Activated T-helper 2 cell treated with anti-CD3 and anti-CD28 coated beads, Interferon-gamma antibody, Interleukin-2, Interleukin-4, amounts not matched to agents 10 μg/mL and 5 μg/mL and 100 μg/mL, durations not matched to agents 14 hours and 24 hours and 36 hours (primary cell): ENCODE measurements around the gene FHOD1. TPM values are rescaled to one million over a fixed set of nuclear protein-coding genes. Genes with fewer than 3 reads are reported as not detected.
A peak's percentile ranks its signal among the peaks of the same experiment; 100 is the strongest.

Source experiments
- DNase-seq: peaks from one replicate; pipeline ENCODE4 v3.0.0; 2021; ENCODE audit warnings: low spot score
- H3K27ac Mint-ChIP-seq: one replicate; pipeline ENCODE4 v1.8.0; 2021; ENCODE audit warnings: mixed read lengths
- H3K27me3 Mint-ChIP-seq: one replicate; pipeline ENCODE4 v1.8.0; 2021; ENCODE audit warnings: low read depth, mixed read lengths
- H3K36me3 Mint-ChIP-seq: one replicate; pipeline ENCODE4 v1.8.0; 2021; ENCODE audit warnings: low read depth, mixed read lengths
- H3K4me1 Mint-ChIP-seq: one replicate; pipeline ENCODE4 v1.8.0; 2021; ENCODE audit warnings: low read depth, mixed read lengths
- H3K4me3 Mint-ChIP-seq: one replicate; pipeline ENCODE4 v1.8.0; 2021; ENCODE audit warnings: low read depth, mild to moderate bottlenecking, moderate library complexity, mixed read lengths
- H3K9me3 Mint-ChIP-seq: one replicate; pipeline ENCODE4 v1.8.0; 2021; ENCODE audit warnings: mixed read lengths
- intact Hi-C: fragments of 100-400 bp; cut with micrococcal nuclease; formaldehyde crosslinking; loops from one replicate; pipeline ENCODE4 v1.15.1; 2023
- total RNA-seq: library from RNA; stranded (reverse); gene quantifications from 2 replicates; pipeline ENCODE4 v1.2.3, GENCODE V29; 2022

Gene FHOD1
- total RNA-seq, 1 donor from 2014 or later, result 141 TPM

DNA sequence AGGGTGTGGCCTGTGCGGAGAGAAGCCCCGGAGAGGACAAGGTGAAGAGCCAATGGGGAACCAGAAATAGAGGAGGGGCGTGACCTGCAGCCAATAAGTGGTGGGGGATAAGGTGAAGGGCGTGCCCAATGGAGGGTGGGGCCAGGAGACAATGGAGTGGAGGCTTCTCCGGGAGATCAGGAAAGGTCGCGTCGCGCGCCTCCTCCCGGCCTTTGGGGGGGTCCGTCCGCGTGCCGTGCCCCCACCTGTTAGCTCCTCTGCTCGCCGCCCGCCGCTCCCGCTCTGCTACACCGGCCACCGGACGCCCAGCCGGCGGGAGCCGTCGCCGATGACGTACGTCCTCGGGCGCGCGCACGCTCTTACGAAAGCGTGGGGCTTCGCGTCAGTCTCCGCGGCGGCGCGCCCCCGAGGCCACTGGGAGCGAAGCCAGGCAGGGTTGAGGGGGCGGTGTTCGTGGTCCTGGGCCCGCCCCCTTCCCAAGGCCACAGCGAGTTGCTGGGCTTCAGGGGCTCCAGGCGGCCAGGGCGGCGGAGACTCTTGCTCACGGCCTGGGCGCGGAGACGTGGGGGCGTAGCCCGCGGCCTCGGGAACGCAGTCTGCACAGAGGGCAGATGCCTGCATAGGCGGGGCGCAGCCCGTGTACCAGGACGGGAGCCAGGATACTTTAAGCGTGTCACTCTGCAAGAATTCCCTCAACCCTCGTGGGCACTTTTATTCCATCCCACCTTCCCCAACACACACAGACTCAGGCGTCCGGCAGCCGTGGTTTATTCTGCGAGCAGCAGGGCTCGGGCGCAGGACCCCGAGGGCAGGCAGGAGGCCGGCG lies 63.4 kb downstream of the FHOD1 start, which contains the start of gene MATCAP1:
Gene MATCAP1 (minus strand): TSS at position 337 of the 826 bp plus-strand sequence. CDS start 3,353 bp downstream, outside the sequence.
- Mint-ChIP-seq H3K36me3 (peaks cover 2% of the 10 kb centered on the region), H3K4me1 (peaks cover 12% of the 10 kb centered on the region), H3K27ac (no peak within 1 kb of the TSS), H3K27me3 (peaks cover 7% of the 10 kb centered on the region), H3K9me3 (no peaks in the 10 kb centered on the region), H3K4me3 (peak within 1 kb of the TSS; percentile 70)
- DNase-seq, result peak; percentile 95
- intact Hi-C loops, result loop anchor here (2.0 to 10.0 kb wide), 7 partner anchors 13 to 237 kb away; partner anchors contain the start of genes FHOD1, NOL3, SLC9A5 and TMEM208

DNA sequence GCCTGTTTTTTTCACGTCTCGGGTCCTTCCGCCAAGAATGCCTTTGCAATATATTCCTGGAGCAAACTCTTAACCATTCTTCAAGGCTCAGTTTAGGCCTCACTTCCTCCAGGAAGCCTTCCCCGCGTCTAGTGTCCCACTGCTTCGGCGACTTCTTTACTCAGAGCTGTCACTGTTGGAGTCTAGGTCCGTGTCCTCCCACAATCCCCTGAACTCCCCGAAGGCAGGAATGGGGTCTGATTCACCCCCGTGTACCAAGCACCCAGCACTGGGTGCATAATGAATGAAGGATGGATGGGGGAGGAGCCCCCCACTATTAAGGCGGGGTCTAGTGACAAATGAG lies 64.0 kb downstream of the FHOD1 start:
- no peak overlapping the region for H3K4me3 Mint-ChIP-seq
- H3K9me3 Mint-ChIP-seq, result no peaks in the 10 kb centered on the region
- H3K4me1 Mint-ChIP-seq, result peaks cover 16% of the 10 kb centered on the region
- DNase-seq, result no peak
- intact Hi-C loops, result loop anchor here (2.0 to 10.0 kb wide), 4 partner anchors 22 to 168 kb away; partner anchors contain the start of genes FHOD1, SLC9A5 and TMEM208
- no peak overlapping the region for H3K27ac Mint-ChIP-seq
- H3K27me3 Mint-ChIP-seq, result peaks cover 7% of the 10 kb centered on the region
- peaks cover 5% of the 10 kb centered on the region for H3K36me3 Mint-ChIP-seq

DNA sequence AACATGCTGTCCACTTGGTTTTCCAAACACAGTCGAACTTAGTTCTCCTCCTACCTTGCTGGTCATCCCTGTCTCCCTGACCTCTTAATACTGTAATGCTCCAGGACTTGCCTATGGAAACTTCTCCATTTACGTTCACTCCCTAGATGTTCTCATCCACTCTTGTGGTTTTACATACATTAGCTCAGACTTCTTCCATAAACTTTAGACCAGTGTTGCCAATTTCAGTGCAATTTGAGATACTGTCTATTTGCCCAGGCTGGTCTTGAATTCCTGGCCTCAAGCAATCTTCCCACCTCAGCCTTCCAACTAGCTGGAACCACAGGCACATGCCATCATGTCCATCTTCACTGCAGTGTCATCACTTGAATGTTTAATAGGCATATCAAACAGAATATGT lies 65.0 kb downstream of the FHOD1 start:
- DNase-seq, result no peak
- intact Hi-C loops, result loop anchor here (2.0 to 10.0 kb wide), 4 partner anchors 21 to 167 kb away; partner anchors contain the start of genes FHOD1, SLC9A5 and TMEM208
- H3K27me3 Mint-ChIP-seq, result peaks cover 10% of the 10 kb centered on the region
- no peak overlapping the region for H3K27ac Mint-ChIP-seq
- H3K4me1 Mint-ChIP-seq, result peaks cover 21% of the 10 kb centered on the region
- H3K36me3 Mint-ChIP-seq, result peaks cover 10% of the 10 kb centered on the region
- H3K4me3 Mint-ChIP-seq, result no peak overlapping the region
- H3K9me3 Mint-ChIP-seq, result no peaks in the 10 kb centered on the region

DNA sequence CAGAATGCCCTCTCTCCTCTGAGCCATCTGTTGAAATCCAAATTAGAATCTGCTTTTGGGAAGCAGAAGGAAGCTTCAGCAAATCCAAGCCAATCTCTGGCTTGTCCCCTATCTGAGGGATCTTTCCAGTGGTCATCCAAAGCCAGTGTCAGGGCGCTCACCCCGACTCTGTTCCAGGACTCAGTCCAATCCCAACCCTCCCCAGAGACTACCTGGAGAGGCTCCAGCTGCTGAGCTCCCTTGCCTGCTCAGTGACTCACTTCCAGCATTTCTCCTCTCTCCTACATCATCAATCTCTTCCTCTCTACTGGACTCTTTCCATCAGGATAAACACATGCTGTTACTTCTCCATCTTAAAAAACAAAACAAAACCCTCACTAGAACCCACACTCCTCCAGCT lies 65.9 kb downstream of the FHOD1 start:
- no peaks in the 10 kb centered on the region for H3K9me3 Mint-ChIP-seq
- no peak overlapping the region for H3K4me3 Mint-ChIP-seq
- intact Hi-C loops, result loop anchor here (5.0 to 10.0 kb wide), 3 partner anchors 46 to 167 kb away; partner anchors contain the start of genes FHOD1, SLC9A5 and TMEM208
- H3K27ac Mint-ChIP-seq, result no peak overlapping the region
- DNase-seq, result no peak
- H3K27me3 Mint-ChIP-seq, result peaks cover 10% of the 10 kb centered on the region
- peaks cover 24% of the 10 kb centered on the region for H3K4me1 Mint-ChIP-seq
- H3K36me3 Mint-ChIP-seq, result peaks cover 17% of the 10 kb centered on the region

DNA sequence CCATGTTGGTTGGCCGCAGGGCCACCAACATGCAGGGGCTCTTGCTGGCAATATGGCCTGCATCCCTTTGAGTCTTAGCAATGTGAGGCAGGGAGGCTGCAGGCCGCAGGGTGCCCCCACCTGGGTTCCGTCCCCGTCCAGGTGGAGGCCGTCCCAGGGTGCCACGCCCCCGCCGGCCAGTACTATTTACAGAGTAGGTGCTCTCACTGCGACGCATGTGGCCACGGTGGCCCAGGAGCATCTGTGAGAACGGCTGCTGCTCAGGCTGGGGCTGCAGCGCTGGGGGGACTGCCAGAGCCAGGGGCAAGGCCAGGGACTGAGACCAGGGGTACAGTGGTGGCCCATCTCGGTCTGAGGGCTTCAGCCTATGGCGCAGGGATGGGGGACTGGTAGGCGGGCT lies 67.1 kb downstream of the FHOD1 start:
- Mint-ChIP-seq H3K36me3 (peaks cover 27% of the 10 kb centered on the region), H3K4me3 (no peak overlapping the region), H3K27me3 (peaks cover 6% of the 10 kb centered on the region), H3K9me3 (no peaks in the 10 kb centered on the region), H3K27ac (no peak overlapping the region), H3K4me1 (peaks cover 20% of the 10 kb centered on the region)
- no peak for DNase-seq
- intact Hi-C loops, result loop anchor here (5.0 to 10.0 kb wide), 3 partner anchors 47 to 165 kb away; partner anchors contain the start of genes FHOD1, SLC9A5 and TMEM208

DNA sequence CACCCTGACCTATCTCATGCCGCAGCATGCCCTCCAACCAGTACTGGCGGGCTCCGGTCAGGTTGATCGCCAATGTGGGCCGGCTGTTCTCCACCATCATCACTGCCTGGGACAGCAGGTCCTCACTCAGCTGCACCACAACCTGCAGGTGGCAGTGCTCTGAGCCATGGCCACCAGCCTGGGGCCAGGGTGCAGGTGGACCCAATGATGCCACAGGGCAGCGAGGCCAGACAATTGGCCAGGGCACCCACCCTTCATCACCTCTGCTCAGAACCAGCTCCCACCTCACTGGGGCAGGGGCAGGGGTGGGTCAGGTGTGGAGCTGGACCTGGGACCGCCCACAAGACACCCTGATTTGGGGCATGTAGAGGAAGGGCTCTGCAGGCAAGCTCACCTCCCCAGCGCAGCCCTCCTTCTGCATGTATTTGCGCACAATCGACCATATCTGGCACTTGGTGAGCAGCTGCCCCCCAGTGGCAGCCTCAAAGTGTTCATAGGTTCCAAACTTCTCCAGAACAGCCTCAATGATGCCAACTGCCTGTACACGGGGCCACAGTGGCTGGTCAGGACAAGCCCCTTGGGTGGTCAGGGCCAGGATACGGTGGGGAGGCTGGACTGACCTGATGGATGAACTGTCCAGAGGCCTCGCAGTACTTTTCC lies 67.7 kb downstream of the FHOD1 start:
- intact Hi-C loops, result loop anchor here (5.0 to 10.0 kb wide), 3 partner anchors 48 to 165 kb away; partner anchors contain the start of genes FHOD1, SLC9A5 and TMEM208
- H3K27ac Mint-ChIP-seq, result no peak overlapping the region
- H3K4me3 Mint-ChIP-seq, result no peak overlapping the region
- H3K4me1 Mint-ChIP-seq, result peaks cover 18% of the 10 kb centered on the region
- no peaks in the 10 kb centered on the region for H3K9me3 Mint-ChIP-seq
- no peak for DNase-seq
- peaks cover 4% of the 10 kb centered on the region for H3K27me3 Mint-ChIP-seq
- peaks cover 28% of the 10 kb centered on the region for H3K36me3 Mint-ChIP-seq

Other genes starting within 250 kb of the FHOD1 start
- 156 and 159 TPM in 2 replicates for gene CBFB, start 218.3 kb downstream of the FHOD1 start, total RNA-seq
- 17.4 and 17.8 TPM in 2 replicates for gene PHAF1, start 137.5 kb downstream of the FHOD1 start, total RNA-seq
- 5.0 and 5.1 TPM in 2 replicates for gene B3GNT9, start 96.5 kb downstream of the FHOD1 start, total RNA-seq
- 35.0 and 38.3 TPM in 2 replicates for gene TRADD, start 87.6 kb downstream of the FHOD1 start, total RNA-seq
- 26.4 and 26.7 TPM in 2 replicates for gene FBXL8, start 87.5 kb downstream of the FHOD1 start, total RNA-seq
- 33.4 and 33.9 TPM in 2 replicates for gene HSF4, start 82.7 kb downstream of the FHOD1 start, total RNA-seq
- 27.3 and 30.1 TPM in 2 replicates for gene NOL3, start 76.9 kb downstream of the FHOD1 start, total RNA-seq
- gene MATCAP1, start 63.5 kb downstream of the FHOD1 start, total RNA-seq, result 57.1 and 59.5 TPM in 2 replicates
- gene EXOC3L1, start 57.3 kb downstream of the FHOD1 start, total RNA-seq, result 0.14 TPM in 1 of 2 replicates, not detected in the other
- gene E2F4, start 55.3 kb downstream of the FHOD1 start, total RNA-seq, result 132 and 139 TPM in 2 replicates
- gene ELMO3, start 48.4 kb downstream of the FHOD1 start, total RNA-seq, result 6.8 and 7.1 TPM in 2 replicates
- gene TMEM208, start 20.4 kb downstream of the FHOD1 start, total RNA-seq, result 53.8 and 55.4 TPM in 2 replicates
- gene SLC9A5, start 1.5 kb upstream of the FHOD1 start, total RNA-seq, result 5.1 and 6.4 TPM in 2 replicates
- gene PLEKHG4, start 32.1 kb upstream of the FHOD1 start, total RNA-seq, result 30.4 and 33.4 TPM in 2 replicates
- 0.87 and 1.2 TPM in 2 replicates for gene KCTD19, start 79.3 kb upstream of the FHOD1 start, total RNA-seq
- gene LRRC36, start 79.3 kb upstream of the FHOD1 start, total RNA-seq, result 0.60 and 0.89 TPM in 2 replicates
- gene TPPP3, start 146.0 kb upstream of the FHOD1 start, total RNA-seq, result not detected in 2 replicates
- gene ZDHHC1, start 169.0 kb upstream of the FHOD1 start, total RNA-seq, result 1.4 and 1.5 TPM in 2 replicates
- gene HSD11B2, start 183.6 kb upstream of the FHOD1 start, total RNA-seq, result 1.7 and 2.8 TPM in 2 replicates
- gene ATP6V0D1, start 233.7 kb upstream of the FHOD1 start, total RNA-seq, result 31.5 and 33.9 TPM in 2 replicates
- not detected in 2 replicates for gene AGRP, start 236.1 kb upstream of the FHOD1 start, total RNA-seq